ENCODE measurements around the gene DNAAF8.

Gene DNAAF8

DNA sequence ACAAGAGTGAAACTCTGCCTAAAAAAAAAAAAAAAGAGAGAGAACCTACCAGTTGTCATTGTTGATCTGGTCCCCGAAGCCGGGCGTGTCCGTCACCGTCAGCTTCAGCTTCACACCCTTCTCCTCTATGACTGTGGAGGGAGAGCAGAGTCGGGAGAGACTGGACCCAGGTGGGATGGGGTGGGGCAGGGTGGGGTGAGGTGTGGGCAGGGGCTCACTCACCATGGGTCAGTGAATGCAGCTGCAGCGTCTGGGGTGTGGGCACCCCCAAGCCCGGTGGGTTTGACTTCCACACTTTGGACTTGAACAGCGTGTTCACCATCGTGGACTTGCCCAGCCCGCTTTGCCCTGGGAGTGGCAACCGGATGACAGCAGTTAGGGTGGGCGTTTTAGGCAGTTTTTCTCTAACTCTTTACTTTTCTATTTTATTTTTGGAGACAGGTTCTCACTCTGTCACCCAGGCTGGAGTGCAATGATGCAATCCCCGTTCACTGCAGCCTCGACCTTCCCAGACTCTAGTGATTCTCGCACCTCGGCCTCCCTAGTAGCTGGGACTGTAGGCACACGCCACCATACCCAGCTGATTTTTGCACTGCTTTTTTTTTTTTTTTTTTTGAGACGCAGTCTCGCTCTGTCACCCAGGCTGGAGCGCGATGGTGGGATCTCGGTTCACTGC lies 51.6 kb downstream of the DNAAF8 start:
- DNase-seq, result no peak

DNA sequence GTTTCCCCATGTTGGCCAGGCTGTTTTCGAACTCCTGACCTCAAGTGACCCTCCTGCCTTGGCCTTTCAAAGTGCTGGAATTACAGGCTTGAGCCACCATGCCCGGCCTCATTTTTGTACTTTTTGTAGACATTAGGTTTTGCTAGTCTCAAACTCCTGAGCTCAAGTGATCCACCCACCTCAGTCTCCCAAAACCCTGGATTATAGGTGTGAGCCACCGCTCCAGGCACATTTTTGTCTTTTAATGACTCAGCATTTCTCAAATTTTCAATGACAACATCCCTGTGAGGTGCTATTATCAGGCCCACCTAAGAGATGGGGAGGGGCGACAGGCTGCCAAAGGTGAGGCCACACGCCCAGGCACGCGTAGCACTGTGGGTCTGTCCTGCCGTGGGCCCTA lies 52.7 kb downstream of the DNAAF8 start:
- DNase-seq, result no peak

DNA sequence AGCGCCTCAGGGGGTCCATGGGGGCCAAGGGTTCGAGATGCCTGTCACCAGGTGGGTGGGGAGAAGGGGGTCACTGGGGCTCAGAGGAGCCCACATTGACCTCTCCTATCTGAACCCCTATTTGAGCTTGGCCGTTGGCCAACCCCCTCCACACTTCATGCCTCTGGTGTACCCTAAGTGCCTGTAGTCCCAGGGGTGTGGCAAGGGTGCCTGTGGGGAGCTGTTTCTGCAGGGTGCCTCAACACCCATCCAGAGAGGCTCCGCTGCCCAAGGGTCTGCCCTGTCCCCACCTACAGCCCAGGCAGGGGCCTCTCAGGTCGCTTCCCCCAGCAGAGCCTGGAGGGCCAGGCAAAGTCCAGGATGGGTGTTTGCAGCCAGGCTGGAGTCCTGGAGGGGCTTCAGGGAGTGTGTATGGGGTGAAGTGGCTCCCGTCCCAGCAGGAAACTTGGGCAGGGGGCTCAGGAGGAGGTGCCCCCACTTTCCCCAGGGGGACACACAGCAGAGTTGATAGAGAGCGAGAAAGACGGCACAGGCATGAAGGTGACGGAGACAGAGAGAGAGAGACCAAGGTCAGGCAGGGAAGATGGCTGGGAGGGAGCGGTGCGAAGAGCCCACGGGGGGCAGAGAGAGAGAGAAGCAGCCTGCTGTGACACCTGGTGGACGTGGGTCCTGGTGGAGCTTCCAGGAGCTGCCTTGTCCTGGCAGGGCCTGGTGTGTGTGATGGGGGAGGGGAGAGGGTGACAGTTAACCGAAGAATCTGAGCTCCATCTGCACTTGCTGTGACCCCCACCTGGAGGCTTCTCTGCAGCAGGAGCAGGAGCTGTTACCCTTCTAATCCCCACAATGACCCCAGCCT lies 53.5 kb downstream of the DNAAF8 start, which contains the start of gene SEPTIN12:
Gene SEPTIN12, minus strand, starts transcription at position 719 of the 856 bp plus-strand sequence. Its CDS starts 700 bp downstream, at position 19.
- no peak for DNase-seq

GRCh38 chr16:4788489-4788889 lies 54.2 kb downstream of the DNAAF8 start:
- no peak for DNase-seq

GRCh38 chr16:4788910-4789309 lies 54.6 kb downstream of the DNAAF8 start:
- no peak for DNase-seq

- no peak for DNase-seq
Observed at GRCh38 chr16:4790261-4790660, 55.9 kb downstream of the DNAAF8 start.

DNA sequence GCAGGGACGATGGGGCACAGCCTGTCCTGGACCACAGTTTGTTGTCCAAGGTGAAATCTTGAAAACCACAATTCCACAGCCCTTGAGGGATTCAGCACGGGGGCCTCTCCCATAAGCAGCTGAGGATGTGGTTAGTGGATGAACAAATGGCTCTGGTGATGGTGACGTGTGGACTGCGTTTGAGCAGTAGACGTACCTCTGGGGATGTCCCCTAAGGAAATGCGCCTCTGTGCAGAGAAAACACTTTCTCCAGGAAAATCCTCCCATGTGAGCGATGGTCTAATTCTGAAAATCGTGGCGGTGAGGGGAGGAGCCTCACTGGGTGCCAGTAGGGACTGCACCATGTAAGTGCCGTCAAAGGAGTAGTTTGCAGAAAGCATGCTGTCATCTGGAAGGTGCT lies 56.5 kb downstream of the DNAAF8 start:
- DNase-seq, result no peak

DNA sequence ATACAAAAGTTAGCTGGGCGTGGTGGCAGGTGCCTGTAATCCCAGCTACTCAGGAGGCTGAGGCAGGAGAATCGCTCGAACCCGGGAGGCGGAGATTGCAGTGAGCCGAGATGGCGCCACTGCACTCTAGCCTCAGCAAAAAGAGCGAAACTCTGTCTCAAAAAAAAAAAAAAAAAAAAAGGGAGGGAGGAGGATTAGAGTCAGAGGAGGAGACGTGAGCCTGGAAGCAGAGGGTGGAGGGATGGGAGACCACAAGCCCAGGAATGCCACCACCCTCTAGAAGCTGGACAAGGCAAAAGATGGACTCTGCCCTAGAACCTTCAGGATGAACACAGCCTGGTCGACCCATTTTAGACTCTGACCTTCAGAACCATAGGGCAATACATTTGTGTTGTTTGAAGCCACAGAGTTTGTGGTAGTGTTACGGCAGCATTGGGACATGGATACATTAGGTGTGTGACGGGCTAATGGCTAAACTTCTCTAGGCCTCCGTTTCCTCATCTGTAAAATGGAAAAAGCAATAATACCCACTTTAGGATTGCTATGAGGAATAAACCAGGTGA lies 58.7 kb downstream of the DNAAF8 start:
- no peak for DNase-seq

- no peak for DNase-seq
Observed at GRCh38 chr16:4795181-4795827, 61.0 kb downstream of the DNAAF8 start, which contains the start of gene SMIM22. Gene SMIM22 (plus strand): TSS chr16:4795369. CDS start chr16:4795735, 366 bp downstream.

- no peak for DNase-seq
Observed at GRCh38 chr16:4795828-4796572, 61.7 kb downstream of the DNAAF8 start.

GRCh38 chr16:4796982-4797804 lies 62.9 kb downstream of the DNAAF8 start:
- DNase-seq, result no peak

DNA sequence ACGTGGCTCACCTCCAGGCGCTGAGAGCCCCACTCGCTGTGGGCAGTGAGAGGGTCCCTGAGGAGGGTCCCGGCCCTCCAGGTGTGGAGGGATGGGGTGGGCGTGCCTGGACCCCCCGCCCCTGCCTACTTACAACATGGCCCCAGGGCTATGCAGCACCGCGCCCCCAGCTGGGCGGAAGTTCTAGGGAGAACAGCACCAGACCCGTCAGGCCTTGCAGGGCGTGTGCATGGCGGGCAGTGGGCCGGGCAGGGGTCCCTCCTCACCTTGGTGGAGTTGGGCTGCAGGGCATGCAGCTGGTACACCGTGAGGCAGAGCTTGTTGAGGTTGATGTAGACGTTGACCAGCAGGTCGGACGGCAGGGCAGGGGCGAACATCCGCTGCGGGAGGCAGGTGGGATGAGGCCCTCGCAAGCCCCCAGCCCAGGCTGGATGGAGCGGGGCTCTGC lies 63.5 kb downstream of the DNAAF8 start:
- no peak for DNase-seq

- DNase-seq, result no peak
Observed at GRCh38 chr16:4798456-4798855, 64.1 kb downstream of the DNAAF8 start.

All from HCEC 1CT (cell line).